HG03103 (cell line): ENCODE results near the gene U2AF1L4.
A peak's percentile ranks its signal among the peaks of the same experiment; 100 is the strongest.

Source experiments
- ATAC-seq: cut with Tn5 transposase; IDR thresholded peaks from one replicate; pipeline ENCODE4 v1.9.1; 2021; ENCODE audit warnings: low read depth; ENCODE audit not compliant: unreplicated experiment

Gene U2AF1L4

GRCh38 chr19:35743640-35744429 lies 1.4 kb downstream of the U2AF1L4 start:
- no peak for ATAC-seq

GRCh38 chr19:35742121-35742724 lies 3.0 kb downstream of the U2AF1L4 start, which contains the start of gene IGFLR1:
TSS of gene IGFLR1 (minus strand) at chr19:35742452. CDS start at chr19:35741180, 1,272 bp downstream.
- ATAC-seq: no peak

GRCh38 chr19:35741203-35741515 lies 4.1 kb downstream of the U2AF1L4 start:
- ATAC-seq: no peak

- ATAC-seq: peak; percentile 44
Observed at GRCh38 chr19:35740423-35741202, 4.6 kb downstream of the U2AF1L4 start.

GRCh38 chr19:35740108-35740422 lies 5.2 kb downstream of the U2AF1L4 start:
- ATAC-seq: peak; percentile 2

GRCh38 chr19:35739275-35740107 lies 5.7 kb downstream of the U2AF1L4 start:
- no peak for ATAC-seq

- no peak for ATAC-seq
Observed at GRCh38 chr19:35738887-35739229, 6.4 kb downstream of the U2AF1L4 start.

GRCh38 chr19:35738021-35738886 lies 7.0 kb downstream of the U2AF1L4 start:
- ATAC-seq: no peak

- no peak for ATAC-seq
Observed at GRCh38 chr19:35736913-35737886, 8.0 kb downstream of the U2AF1L4 start.

- ATAC-seq: no peak
Observed at GRCh38 chr19:35734889-35735288, 10.3 kb downstream of the U2AF1L4 start.

- no peak for ATAC-seq
Observed at GRCh38 chr19:35734273-35734672, 10.9 kb downstream of the U2AF1L4 start.

- no peak for ATAC-seq
Observed at GRCh38 chr19:35733180-35734125, 11.8 kb downstream of the U2AF1L4 start.

GRCh38 chr19:35732540-35733179 lies 12.6 kb downstream of the U2AF1L4 start:
- no peak for ATAC-seq

GRCh38 chr19:35731779-35732405 lies 13.3 kb downstream of the U2AF1L4 start:
- no peak for ATAC-seq

GRCh38 chr19:35731353-35731752 lies 13.9 kb downstream of the U2AF1L4 start:
- no peak for ATAC-seq

- no peak for ATAC-seq
Observed at GRCh38 chr19:35730326-35730725, 14.9 kb downstream of the U2AF1L4 start.

- no peak for ATAC-seq
Observed at GRCh38 chr19:35729763-35730162, 15.5 kb downstream of the U2AF1L4 start.
